Measurements from ENCODE around the gene ADORA2A. TPM values are rescaled to one million over a fixed set of nuclear protein-coding genes. Genes with fewer than 3 reads are reported as not detected.

Gene ADORA2A
- total RNA-seq, 2 experiments from 2014 or later, result 15.9 to 17.2 TPM

Other genes starting within 250 kb of the ADORA2A start
- 1 to 10 TPM; 1.2 TPM for gene SUSD2, start 246.1 kb upstream of the ADORA2A start, total RNA-seq
- not detected for gene GGT5, start 182.5 kb upstream of the ADORA2A start, total RNA-seq
- gene SPECC1L, start 156.8 kb upstream of the ADORA2A start, total RNA-seq, result 10 to 100 TPM; 24.7 to 28.6 TPM
- gene UPB1, start 67.7 kb downstream of the ADORA2A start, total RNA-seq, result 1 to 10 TPM; 3.4 to 3.7 TPM
- 10 to 100 TPM; 62.4 to 66.5 TPM for gene GUCD1, start 127.5 kb downstream of the ADORA2A start, total RNA-seq
- gene SNRPD3, start 128.4 kb downstream of the ADORA2A start, total RNA-seq, result 10 to 100 TPM; 33.1 to 35.0 TPM
- not detected for gene LRRC75B, start 165.5 kb downstream of the ADORA2A start, total RNA-seq
- gene GGT1, start 175.6 kb downstream of the ADORA2A start, total RNA-seq, result 1 to 10 TPM; 5.9 to 6.5 TPM

All from CD8-positive, alpha-beta T cell (primary cell).